NCI-H510A treated with DMSO at 0.1 percent for 48 hours (cell line): ENCODE results near the gene DHDH.
A peak's percentile ranks its signal among the peaks of the same experiment; 100 is the strongest.
"Not testable (repeated sequence)": the region's sequence is repeated elsewhere in the genome, so short reads cannot be mapped to it uniquely, and the experiment has no call there.

Experiments used
- DNase-seq: peaks from one replicate; lab custom pipeline; 2025; lab: John Stamatoyannopoulos, UW

DHDH gene

DNA sequence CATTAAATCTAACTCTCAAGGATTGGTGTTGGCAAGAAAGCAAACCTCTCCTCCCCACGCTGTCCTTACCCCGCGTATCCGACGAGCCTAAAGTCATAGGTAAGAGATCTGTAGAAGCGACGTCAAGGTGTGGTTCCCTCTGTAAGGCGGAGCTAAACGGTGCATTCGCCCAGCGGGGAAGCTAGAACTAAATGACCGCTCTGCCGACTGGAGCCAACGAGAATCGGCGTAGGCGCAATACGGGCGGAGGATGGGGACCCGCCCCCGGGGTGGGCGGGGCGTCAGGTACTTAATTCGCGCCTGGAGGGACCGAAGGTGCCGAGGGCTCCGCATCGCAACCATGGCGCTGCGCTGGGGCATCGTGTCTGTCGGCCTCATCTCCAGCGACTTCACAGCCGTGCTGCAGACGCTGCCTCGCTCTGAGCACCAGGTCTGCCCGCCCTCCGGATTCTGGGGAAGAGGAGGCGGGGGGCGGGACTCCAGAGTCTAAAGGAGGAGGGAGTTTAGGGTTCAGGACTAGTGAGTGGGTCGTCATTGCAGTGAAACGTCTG, at the start of gene DHDH:
DHDH (plus strand) TSS at position 318 of the 551 bp plus-strand sequence; CDS start at position 341, 23 bp downstream.
- peak; percentile 96 for DNase-seq

GRCh38 chr19:48883726-48884125, 49.8 kb upstream of the DHDH start:
- no peak for DNase-seq

GRCh38 chr19:48887861-48888612, 45.5 kb upstream of the DHDH start:
- no peak for DNase-seq

- not testable (repeated sequence) for DNase-seq
Measured at GRCh38 chr19:48889496-48889895, 44.0 kb upstream of the DHDH start.

GRCh38 chr19:48890551-48890950, 42.9 kb upstream of the DHDH start:
- DNase-seq = no peak

DNA sequence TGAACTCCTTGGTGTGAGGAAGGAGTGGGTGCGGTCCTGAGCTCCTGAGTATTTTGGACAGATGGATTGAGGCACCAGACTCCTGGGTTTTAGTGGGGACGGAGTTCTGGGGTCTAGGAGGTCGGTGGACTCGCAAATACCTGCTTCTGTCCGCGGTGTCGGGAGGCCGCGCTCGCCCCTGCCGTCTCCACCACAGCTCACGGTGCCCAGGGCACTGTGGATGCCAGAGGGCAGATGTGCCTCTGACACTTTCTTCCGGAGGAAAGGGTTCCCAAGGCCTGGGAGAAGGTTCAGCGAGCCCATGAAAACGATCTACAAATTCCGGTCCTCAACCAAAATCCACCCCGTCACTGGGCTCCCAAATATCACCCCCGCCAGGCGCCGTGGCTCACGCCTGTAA, 38.3 kb upstream of the DHDH start:
- no peak for DNase-seq

DNA sequence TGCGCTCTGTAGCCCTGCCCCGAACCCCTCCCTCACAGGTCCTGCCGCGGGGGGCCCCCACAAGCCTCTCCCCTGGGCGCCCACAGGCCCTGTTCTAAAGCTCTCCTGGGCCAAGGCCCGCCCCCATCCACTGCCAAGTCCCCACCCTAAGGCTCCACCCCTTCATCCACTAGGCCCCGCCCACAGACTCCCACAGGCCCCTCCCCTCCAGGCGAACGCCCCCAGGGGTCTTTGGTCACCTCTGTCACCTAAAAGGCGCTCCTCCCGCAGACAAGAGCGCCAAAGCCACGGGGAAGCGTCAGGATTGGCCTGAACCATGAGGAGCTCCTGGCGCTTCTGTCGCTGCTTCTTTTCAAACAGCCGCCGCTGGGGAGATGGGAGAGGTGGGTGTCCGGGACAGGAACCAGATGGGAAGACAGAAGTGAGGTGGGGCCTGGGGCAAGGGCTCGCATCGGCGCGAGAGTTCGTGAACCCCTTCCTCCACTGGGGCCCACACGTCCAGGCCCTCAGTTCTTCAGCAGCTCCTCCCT, 37.2 kb upstream of the DHDH start:
- no peak for DNase-seq

DNA sequence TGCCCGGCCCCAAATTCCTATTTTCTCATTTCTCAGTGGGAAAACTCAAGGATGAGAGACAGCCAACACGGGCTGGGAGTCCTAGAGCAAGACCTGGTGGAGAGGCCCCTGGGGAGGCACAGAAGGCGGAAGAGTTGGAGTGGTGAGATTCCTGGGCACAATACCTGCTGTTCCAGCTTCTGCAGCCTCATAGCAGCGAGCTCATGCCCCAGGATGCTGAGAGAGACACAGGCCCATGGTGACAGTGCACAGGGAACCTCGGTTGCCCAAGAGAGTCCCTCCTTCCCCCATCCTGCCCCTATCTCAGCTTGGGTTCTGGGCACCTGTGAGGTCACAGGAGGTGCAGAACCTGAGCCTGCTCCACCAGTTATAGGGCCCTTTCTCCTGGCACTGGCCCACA, 36.3 kb upstream of the DHDH start:
- DNase-seq = no peak

DNA sequence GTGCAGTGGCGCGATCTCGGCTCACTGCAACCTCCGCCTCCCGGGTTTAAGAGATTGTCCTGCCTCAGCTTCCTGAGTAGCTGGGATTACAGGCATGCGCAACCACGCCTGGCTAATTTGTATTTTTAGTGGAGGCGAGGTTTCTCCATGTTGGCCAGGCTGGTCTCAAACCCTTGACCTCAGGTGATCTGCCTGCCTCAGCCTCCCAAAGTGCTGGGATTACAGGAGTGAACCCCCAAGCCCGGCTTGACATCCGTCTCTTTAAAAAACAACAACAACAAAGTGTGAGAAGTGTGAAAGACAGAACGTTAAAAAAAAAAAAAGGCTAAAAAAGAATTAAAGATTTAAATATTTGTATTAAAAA, 34.1 kb upstream of the DHDH start:
- DNase-seq = not testable (repeated sequence)

GRCh38 chr19:48899781-48900476, 33.6 kb upstream of the DHDH start, which contains the start of gene NUCB1:
NUCB1 (plus strand) TSS chr19:48900312; CDS start chr19:48900797, 485 bp downstream.
- peak; percentile 96 for DNase-seq

- no peak for DNase-seq
Measured at GRCh38 chr19:48900477-48901406, 32.8 kb upstream of the DHDH start.

- DNase-seq = not testable (repeated sequence)
Measured at GRCh38 chr19:48902291-48902690, 31.2 kb upstream of the DHDH start.

DNA sequence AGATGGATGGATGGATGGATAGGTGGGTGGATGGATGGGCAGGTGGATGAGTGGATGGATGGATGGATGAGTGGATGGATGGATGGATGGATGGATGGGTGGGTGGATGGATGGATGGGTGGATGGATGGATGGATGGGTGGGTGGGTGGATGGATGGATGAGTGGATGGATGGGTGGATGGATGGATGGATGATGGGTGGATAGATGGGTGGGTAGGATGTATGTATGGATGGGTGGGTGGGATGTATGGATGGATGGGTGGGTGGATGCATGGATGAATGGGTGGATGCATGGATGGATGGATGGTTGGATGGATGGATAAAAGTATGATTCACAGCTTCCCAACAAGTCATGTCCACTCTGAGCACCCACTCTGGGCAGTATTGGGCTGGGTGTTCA, 29.7 kb upstream of the DHDH start:
- DNase-seq = not testable (repeated sequence)

DNA sequence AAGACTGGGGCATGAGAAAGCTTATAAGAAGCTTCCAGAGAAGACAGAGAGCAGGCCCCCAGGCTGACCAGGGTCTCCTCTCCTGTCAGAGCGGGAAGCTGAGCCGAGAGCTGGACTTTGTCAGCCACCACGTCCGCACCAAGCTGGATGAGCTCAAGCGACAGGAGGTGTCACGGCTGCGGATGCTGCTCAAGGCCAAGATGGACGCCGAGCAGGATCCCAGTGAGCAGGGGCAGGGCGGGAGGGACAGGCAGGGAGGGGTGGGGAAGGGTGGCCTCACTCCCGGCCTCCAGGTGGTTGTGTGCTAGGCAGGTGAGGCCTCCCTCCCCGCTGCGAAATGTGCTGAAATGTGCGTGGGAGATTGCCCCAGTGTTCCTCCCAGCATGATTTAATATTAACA, 27.8 kb upstream of the DHDH start:
- no peak for DNase-seq

DNA sequence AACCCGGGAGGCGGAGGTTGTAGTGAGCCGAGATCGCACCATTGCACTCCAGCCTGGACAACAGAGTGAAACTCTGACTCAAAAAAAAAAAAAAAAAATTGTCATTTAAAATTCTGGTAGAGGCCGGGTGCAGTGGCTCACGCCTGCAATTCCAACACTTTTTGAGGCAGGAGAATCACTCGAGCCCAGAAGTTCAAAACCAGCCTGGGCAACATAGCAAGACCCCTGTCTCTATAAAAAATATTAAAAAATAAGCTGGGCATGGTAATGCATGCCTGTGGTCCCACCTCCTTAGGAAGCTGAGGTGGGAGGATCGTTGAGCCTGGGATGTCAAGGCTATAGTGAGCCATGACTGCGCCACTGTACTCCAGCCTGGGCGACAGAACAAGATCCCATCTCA, 27.2 kb upstream of the DHDH start:
- no peak for DNase-seq

- no peak for DNase-seq
Measured at GRCh38 chr19:48907671-48908070, 25.8 kb upstream of the DHDH start.

DNA sequence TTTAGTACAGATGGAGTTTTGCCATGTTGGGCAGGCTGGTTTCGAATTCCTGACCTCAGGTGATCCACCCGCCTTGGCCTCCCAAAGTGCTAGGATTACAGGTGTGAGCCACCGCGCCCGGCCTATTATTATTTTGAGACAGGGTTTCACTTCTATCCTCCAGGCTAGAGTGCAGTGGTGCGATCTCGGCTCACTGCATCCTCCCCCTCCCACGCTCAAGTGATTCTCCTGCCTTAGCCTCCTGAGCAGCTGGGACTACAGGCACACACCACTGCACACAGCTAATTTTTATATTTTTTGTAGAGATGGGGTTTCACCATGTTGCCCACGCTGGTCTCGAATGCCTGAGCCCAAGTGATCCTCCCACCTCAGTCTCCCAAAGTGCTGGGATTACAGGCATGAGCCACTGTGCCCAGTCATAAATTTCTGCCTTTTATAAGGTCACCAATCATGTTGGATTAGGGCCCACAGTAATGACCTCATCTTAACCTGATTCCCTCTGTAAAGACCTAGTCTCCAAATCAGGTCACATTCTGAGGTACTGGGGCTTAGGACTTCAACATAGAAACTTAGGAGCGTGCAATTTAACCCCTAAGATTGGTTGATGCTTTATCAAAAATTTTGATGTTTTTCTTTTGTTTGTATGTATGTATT, 23.9 kb upstream of the DHDH start:
- DNase-seq = not testable (repeated sequence)

DNA sequence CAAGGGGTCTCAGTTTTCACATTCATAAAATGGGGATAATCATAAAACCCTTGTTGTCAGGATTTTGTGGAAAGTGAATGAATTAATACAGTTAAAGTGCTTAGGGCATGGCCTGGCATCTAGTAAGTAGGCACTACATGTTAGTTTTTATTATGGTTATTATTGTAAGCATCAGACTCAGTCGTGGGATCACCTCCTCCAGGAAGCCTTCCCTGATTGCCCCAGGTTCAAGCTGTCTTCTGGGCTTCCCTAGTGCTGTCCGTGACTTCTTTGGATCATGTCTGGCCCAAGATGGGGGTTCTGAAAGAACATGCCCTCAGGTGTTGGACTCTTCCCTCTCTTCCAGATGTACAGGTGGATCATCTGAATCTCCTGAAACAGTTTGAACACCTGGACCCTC, 22.7 kb upstream of the DHDH start:
- DNase-seq = no peak

DNA sequence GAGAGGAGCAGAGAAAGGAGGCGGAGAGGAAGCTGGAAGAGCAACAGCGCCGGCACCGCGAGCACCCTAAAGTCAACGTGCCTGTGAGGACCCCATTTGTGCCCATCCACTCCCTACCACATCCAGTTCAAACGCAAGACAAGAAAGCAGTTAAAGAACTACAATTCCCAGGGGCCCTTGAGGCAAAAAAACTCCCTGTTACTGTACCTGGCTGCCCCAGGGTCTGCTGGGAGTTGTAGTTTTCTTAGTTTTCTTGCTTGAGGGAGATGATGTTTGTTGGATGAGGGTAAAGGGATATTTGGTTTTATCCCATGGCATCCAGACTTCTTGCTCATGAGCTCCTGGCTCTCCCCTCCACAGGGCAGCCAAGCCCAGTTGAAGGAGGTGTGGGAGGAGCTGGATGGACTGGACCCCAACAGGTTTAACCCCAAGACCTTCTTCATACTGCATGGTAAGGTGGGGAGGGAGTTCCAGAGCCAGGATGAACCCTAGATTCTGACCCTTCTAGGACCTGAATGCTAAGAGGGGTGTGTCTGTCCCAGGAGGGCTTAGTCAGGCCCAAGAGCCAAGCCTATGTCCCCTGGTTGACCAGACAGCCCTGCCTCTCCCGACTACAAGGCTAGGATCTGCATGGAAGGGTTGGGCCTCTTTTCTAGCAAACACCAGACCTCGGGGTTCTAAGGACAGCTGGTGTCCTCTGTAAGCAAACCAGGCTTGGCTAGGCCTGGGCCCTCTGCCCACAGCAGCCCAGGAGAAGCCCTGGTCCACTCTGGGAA, 20.2 kb upstream of the DHDH start:
- no peak for DNase-seq

DNA sequence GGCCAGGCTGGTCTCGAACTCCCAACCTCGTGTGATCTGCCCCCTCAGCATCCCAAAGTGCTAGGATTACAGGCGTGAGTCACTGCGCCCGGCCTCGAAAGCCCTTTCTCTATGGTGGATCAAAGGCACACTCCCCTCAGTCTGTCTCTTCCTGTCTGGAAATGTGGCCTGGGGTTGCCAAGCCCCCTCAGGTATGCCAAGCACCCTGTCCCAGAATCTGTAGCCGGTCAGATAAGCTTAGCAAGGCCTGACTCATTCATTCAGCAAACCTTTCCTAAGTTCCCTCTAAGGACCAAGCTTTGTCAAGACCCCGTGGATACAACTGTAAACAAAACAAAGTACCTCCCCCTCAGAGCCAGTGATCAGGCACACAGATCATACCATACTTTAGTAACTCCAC, 19.3 kb upstream of the DHDH start:
- DNase-seq = no peak

GRCh38 chr19:48915757-48916156, 17.7 kb upstream of the DHDH start:
- DNase-seq = peak; percentile 92
